Keratinocyte (primary cell): Measurements from ENCODE around the gene SPTBN1.

ENCODE experiments used
- CTCF ChIP-seq, 3 experiments: IDR thresholded peaks in 1 of 3; conservative IDR thresholded peaks in 1 of 3; optimal IDR thresholded peaks in 1 of 3; 2 replicates in 2 of 3; 3 replicates in 1 of 3; pipeline versions ENCODE3 to v1.5.1; 2011; ENCODE audit warnings: low read length in 3 of 3, mild to moderate bottlenecking in 3 of 3, moderate library complexity in 2 of 3, control low read depth in 1 of 3, inconsistent platforms in 1 of 3; ENCODE audit not compliant: insufficient read depth in 2 of 3; ENCODE audit errors: extremely low read depth in 1 of 3
- EZH2 ChIP-seq: IDR thresholded peaks from one replicate; pipeline ENCODE4 v1.6.1; 2012; ENCODE audit warnings: inconsistent platforms, mild to moderate bottlenecking, low read length, moderate library complexity

DNA sequence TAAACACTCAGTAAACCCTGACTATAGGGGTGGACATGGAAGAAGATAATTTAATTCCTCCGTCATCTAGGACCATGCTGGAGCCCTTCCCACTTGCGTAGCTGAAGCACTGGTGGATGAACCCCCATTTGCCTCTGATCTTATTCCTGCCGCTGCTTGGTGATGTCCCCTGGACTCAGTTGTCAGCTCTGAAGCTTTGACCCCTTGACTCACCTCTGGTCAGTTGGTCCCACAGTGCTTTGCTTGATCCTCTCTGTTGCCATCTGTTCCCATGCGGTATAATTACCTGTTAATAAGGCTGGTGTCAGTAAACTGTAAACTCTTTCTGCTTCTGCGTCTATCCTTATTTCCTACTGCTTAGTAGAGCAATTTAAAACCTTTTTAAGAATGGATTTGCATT lies 126.9 kb downstream of the SPTBN1 start:
- TF ChIP-seq CTCF (optimal IDR thresholded peaks at IDR 0.05 in 1 of 3, IDR thresholded peaks at IDR 0.05 in 1 of 3, conservative IDR thresholded peaks at IDR 0.05 in 1 of 3; ENCODE audit: extremely low read depth in 1 of 3, insufficient read depth in 2 of 3, low read length in 3 of 3) (no peak), EZH2 (no peak)
